Activated CD8-positive, alpha-beta memory T cell treated with anti-CD3 and anti-CD28 coated beads, Interleukin-2, amount 50 U/mL, for 1 hour (primary cell): Measurements from ENCODE around the gene KIF1A.
"Not testable (repeated sequence)": the region's sequence is repeated elsewhere in the genome, so short reads cannot be mapped to it uniquely, and the experiment has no call there.

Source experiments
- DNase-seq: peaks from one replicate; pipeline ENCODE4 v3.0.0-alpha.2; 2020; ENCODE audit errors: extremely low read depth

Gene KIF1A

DNA sequence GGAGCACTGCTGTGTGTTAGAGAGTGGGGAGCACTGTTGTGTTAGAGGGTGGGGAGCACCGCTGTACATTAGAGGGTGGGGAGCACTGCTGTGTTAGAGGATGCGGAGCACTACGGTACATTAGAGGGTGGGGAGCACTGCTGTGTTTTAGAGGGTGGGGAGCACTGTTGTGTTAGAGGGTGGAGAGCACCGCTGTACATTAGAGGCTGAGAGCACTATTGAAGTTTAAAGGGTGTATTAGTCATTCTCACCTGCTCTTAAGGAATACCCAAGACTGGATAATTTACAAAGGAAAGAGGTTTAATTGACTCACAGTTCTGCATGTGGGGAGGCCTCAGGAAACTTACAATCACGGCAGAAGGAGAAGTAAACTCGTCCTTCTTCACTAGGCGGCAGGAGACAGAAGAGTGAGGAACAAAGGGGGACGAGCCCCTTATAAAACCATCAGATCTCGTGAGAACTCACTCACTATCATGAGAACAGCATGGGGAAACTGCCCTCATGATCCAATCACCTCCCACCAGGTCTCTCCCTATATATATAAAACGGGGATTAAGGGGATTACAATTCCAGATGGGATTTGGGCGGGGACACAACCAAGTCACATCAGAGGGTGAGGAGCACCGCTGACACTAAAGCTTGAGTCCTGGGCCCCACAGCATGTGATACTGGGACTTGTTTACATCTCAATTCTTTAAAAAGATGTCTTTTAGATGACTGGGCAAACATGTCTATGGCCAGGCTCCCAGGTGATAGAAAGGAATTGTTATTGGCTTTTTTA lies 29.1 kb upstream of the KIF1A start:
- DNase-seq = no peak

DNA sequence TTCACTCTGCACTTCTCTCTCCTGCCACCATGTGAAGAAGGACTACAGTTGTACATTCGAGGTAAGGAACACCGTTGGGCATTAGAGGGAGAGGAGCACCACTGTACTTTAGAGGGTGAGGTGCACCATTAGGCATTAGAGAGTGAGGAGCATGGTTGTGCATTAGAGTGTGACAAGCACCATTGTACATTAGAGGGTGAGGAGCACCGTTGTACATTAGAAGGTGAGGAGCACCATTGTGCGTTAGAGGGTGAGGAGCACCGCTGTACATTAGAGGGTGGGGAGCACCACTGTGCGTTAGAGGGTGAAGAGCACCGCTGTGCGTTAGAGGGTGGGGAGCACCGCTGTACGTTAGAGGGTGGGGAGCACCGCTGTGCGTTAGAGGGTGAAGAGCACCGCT lies 27.8 kb upstream of the KIF1A start:
- DNase-seq = no peak

DNA sequence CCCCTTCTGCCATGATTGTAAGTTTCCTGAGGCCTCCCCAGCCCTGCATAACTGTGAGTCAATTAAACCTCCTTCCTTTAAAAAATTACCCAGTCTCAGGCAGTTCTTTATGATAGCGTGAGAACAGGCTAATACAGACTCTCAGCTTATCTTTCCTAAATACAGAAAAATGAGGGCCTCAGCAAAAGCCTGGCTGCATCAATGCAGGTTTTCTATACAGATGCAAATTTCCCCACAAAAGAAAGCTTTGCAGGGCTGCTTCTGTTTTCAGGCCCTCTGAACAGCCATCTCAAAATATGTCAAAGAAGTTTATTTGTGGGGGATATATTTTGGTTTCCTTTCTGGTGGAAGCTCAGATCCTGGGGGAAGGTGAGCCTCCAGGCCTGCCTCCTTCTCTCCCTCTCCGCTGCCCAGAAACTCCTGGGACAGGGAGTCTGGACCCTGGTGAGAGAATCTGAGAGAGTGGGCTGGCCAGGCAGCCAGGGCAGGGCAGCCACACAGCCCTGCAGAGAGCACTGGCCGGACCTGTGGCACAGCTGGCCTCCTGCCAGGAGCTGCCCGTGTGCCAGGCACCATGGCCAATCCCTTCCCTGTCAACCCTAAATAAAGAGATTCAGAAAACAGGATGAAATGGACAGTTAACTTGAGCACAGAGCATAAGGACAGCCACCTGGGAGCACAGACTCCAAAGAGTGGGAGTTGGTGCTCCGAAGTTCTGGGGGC lies 27.0 kb upstream of the KIF1A start:
- DNase-seq = no peak

DNA sequence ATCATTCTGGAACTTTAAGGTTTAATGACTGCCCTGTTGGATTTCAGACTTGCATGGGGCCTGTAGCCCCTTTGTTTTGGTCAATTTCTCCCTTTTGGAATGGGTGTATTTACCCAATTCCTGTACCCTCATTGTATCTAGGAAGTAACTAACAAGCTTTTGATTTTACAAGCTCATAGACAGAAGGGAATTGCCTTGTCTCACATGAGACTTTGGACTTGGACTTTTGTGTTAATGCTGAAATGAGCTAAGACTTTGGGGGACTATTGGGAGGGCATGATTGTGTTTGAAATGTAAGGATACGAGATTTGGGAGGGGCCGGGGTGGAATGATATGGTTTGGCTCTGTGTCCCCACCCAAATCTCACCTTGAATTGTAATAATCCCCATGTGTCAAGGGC lies 26.3 kb upstream of the KIF1A start:
- DNase-seq = not testable (repeated sequence)

DNA sequence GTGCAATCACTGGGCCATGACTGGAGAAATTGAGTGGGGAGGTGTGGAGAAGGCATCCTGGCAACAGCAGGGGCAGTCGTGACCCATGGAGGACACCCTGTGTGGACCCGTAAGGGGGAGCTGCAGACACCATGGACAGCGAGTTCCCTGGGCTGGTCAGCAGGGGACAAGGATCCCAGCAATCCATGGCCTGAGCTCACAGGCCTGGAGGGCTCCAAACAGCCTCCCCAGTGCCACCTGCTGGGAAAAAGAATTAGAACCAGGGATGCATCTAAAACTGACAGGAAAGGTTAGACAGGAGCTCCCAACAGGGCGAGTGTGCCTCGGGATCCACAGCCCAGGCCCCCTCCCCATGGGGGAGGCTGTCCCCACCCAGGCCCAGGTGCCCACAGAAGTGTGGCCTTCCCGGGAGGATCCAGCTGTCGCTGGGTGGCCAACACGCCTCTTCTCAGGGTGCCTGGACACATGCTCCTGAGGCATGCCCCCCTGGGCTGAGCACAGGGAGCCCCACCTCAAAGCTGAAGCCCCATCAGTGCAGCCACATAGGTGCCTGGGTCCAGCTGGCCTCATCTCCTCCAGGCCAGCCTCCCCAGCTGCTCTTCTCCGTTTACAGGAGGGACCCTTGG lies 20.5 kb upstream of the KIF1A start:
- DNase-seq = no peak

DNA sequence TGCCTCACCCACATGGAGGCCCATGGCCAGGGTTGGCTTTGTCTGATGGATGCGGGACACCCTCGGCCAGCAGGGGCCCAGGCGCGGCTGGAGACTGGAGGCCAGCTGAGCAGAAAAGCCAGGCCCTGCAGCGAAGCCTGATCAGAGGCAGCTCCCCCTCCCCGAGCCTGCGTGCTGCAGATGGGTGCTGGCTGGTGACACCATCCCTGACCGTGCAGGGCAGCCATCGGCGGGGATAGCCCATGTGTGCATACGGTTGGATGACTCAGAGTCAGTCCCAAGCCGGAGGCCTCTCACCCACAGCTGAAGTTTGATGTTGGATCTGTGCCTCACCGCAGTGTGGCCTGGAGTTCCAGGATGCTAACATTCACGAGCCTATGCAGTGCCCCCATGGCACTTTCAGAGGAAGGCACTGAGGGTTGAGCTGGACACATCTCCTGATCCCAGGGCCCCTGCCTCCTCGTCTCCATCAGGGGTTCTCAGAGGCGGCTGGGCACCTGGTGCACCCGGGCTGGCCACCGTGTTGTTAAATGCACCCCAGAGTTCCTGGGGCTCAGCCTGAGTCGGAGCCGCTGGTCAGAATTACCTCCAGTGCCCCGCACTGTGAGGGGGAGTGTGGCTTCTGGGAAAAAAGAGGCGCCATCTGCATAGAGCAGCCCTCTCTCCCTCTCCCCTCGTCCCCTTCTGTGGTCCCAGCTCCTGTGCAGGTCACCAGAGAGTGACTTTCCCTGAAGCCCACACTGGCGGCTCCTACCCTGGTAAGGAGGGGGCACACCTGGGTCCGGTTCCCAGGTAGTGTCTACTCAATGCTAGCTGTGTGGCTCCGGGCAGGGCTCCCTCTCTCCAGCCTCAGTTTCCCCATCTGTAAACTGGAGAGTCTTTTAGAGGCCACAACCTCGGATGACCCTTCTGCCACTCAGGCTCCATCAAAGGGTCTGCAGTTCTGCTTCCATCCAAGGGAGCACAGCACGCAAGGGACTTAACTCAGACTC lies 19.4 kb upstream of the KIF1A start:
- DNase-seq = no peak

DNA sequence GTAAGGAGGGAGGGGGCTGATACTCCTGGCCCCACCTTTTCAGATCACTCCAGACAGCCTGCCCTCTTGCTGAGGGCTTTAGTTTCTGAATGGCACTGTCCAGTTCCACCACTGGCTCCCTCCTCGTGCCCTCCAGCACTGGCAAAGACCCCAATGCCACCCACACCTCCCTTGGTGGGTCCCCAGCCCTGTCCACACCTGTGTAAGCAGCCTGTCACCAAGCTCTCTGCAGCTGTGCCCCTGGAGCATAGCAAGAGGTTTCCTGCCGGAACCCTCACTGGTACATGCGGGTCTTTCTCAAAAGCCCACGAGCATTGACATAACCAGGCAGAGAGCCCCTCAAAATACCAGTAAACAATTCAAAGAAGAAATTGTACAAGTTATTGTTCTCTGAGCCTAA lies 17.6 kb upstream of the KIF1A start:
- no peak for DNase-seq

DNA sequence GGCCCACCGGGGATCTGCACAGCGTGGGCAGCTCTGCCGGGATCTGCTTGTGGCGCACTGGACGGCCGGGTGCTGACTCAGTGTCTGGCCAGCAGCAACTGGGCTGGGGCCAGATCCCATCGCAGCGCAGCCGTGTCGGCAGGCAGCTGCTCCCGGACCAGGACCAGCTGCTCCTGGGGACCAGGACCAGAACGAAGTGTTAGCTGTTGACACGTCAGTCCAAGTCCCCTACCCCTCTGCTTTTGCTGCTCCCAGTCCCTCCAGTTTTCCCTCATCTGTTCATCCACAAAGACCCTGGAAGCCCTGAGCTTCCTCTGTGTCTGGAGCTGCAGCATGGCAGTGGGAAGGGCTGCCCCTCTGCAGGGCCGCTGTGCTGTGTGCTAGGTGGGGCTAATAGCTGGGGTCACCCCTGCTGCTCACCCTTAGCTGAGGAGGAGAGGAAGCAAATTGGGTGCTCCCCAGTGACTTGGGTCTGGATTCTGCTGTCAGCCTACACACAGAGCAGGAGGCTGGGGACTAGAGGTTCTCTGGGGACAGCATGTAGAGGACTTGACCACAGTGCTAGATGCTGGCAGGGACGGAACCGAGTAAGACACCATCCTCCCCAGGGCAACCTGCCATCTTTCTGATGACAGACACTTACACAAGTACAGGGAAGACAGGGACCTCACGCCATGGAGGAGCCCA lies 16.9 kb upstream of the KIF1A start:
- DNase-seq = no peak

DNA sequence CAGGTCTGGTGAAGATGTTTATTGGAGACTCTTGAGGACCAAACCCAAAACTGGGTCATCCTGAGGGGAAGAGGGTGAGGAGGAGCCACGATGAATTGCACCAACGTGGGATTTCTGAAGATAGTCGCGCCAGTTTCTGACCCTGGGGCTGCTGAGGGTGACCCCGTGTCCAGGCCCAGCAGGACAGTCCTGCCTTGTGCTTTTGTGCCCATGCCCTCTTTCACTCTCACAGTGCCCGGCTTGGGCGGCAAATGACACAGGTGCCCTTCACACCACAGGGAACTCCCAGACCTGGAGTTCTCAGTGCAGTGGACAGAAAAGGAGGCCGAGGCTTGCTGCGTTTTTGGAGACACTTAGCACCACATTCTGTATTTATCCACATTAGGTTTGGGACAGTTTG lies 15.5 kb upstream of the KIF1A start:
- DNase-seq = no peak

DNA sequence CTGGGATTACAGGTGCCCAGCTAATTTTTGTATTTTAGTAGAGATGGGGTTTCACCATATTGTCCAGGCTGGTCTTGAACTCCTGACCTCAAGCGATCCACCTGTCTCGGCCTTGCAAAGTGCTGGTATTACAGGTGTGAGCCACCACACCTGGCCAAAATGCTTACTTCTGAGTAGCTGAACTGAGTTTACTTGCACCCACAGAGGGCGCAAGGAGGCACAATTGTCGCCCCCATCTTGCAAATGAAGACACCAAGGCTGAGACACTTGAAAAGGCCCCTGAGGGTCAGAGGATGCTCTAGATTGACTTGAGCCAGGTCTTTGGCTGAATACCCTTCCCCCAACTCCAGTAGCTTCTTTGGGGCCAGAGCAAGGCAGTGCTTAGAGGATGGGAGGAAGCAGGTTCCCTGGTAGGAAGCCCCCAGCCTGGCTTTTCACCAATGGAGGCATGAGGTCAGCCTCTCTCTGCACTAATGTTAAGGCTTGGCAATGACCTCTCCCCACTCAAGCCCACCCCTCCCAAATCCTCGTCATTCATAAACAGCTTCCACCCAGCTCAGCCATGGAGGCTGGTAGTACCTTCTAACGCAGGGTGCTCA lies 14.5 kb upstream of the KIF1A start:
- DNase-seq = no peak

DNA sequence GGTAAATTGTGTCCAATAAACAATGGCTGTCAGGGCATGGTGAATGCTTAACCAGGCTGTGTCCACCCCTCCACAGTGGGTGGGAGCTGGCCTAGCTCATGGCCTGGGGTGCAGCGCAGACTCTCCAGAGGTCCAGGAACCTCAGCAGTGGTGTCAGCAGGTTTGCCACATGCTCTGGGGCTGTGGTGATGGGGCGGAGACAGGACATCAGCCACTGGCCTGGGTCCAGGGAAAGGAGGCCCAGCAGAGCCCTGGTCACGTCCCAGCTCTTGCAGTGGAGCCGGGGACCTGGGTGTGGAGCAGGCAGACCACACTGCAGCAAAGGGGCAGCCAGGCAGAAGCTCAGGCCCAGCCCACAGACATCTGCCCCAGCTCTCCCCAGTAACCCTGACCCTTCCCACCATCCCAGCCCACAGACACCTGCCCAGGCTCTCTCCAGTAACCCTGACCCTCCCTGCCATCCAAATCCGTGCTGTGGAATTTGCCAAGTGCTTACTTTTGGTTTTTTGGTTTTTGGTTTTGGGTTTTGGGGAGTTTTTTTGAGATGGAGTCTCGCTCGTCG lies 13.8 kb upstream of the KIF1A start:
- DNase-seq = no peak

DNA sequence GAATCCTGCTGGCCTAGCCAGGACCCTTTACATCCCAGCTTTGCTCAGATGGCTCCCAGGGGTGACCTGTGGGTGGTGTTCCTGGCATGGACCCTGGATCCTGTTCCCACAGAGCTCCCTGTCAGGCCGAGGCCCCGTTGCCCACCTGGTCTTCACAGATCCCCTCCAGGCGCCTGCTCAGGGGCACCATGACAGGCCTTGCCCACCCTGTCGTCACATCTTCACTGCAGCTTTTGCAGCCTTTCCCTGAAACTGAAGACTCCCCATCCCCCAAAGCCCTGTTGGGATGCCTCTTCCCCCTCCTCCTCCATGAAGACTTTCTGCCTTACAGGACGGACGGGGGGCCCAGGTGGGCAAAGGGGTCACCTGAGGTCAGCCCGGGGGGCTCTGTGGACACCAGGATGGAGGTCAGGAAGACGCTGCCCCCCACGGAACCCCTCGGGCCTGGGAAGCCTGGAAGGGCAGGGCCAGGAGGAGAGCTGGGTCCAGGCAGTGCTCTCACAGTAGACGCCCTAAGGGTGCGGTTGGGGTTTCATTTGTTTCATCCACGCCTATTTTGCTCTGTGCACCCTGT lies 13.0 kb upstream of the KIF1A start:
- no peak for DNase-seq

DNA sequence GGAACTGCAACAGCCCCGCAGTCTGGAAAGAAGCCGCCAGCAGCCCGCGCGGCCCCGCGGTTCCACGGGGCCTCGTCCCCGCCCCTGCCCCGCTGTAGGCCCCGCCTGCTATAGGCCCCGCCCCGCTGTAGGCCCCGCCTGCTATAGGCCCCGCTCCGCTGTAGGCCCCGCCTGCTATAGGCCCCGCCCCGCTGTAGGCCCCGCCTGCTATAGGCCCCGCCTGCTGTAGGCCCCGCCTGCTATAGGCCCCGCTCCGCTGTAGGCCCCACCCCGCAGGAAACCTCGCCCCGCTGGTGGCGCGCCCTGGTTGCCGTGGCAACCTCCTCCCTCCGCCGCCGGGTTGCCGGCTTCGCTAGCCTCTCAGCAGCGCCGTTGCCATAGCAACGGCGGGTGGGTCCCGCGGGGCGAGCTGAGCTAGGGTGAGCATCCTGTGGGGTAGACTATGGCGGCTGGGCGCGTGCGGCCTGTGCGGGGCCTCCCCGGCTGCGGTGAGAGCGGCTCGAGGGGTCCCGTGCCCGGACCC lies 12.2 kb upstream of the KIF1A start:
- peak; percentile 96 for DNase-seq

DNA sequence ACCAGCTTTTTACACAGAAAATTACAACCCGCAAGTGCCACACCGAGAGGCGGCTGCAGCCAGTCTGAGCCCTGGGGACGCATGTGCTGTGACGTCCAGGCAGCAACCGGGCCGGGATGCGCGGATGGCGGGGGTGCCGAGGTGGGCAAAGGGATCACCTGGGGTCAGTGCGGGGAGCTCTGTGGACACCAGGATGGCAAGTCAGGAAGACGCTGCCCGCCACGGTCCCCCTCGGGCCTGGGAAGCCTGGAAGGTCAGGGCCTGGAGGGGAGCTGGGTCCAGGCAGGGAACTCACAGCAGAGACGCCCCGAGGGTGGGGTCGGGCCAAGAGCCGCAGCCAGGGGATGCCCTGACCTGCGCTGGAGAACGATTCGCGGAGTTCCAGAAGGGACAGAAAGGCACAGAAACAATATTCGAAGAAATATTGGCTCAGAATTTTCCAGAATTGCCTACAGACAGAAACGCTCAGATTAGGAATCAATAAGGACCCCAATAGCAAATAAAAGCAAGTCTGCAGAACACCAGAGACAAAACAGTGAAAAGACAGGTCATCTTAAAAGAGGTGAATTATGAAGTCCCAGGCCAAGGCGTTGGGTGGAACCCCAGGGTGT lies 11.7 kb upstream of the KIF1A start:
- DNase-seq = no peak

DNA sequence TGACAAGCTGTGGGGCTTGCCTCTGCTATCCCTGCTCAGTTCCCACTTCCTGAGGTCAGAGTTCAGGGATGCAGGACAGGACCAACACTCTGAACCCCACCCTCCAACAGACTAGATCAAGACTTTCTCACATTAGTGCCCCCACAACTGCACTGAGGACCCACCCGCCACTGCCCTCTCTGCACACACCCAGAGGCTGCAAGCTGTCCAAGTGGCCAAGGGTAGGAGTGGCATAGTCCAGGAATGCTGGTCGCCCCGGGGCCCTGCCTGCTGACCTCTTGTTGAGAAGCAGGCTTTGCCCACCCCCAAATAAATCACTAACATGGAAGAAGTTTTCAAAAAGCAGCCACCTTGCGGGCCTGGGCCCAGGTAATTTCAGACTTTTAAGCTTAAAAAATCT lies 5.5 kb upstream of the KIF1A start:
- no peak for DNase-seq

DNA sequence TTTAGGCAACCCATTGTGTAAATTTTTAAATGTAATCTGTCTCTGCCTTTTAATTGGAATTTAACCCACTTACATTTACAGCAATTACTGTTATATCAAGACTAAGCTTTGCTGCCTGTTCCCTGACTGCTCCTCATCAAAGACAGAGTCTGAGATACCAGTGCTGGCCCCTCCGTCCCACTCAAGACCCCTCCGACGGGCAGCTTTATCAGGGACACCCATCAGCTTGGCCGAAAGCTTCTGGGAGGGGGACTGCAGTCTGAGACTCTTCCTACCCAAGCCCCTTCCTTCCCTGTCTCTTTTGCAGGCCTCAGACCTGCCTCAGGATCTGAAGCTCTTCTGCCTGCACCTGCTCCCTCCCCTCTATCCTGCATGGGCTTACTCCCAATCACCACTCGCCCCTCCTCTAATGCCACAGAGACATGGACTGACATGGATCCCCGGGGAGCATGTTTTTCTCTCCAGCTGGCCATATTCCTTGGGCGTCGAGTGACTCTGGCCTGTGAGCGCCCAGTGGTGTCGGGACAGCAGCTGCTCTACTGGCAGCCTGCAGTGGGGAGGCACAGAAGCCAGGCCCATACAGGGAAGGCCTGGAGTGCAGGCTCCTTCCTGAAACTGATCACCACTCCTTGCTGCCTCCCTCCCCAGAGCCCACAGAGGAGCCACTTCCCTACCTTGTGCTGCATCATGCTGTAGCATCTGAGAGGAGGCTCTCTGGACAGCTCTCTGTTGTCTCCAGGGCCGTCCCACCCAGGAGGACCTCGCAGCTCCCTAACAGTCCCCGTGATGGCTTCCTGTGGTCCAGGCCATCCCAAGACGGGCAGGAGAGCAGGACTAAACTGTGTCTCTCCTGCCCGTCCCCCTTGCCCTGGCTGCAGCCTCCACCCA lies 3.7 kb upstream of the KIF1A start:
- no peak for DNase-seq

DNA sequence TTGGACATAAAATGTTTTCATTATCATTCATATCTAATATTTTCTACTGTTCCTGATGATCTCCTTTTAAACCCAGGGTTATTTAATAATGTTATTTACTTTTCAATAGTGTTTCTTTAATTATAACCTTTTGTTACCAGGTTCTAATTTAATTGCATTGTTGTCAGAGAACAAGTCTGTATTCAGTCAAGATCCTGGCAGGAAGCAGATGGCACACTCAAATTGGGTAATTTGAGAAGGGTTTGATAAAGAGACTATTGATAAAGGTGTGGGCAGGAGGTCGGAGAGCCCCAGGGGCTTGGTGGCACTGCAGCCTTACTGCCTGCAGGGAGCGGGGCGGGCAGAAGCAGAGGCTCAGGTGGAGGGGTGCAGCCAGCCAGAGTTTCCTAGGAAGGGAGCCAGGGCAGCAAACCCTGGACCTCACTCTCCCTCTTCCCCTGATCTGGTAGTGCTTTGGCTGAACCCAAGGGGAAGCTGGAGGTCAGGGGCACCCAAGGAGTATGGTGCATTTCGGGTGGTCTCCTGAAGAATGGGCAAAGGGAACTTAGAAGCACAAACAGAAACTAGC lies 2.3 kb upstream of the KIF1A start:
- no peak for DNase-seq

DNA sequence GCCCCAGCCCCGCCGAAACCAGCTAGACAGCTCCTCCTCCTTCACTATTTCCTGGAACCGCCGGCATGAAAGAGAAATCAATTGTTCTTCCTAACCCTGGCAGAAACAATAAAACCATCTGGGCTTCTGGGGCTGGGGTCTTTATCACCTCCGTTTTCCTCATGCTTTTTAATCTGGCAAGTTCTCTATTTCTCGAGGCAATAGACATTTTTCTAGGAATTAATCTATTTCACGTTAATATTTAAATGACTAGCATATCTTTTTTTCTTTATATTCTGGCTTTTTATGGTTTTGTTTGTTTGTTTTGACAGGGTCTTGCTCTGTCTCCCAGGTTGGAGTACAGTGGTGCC lies 1.4 kb upstream of the KIF1A start:
- no peak for DNase-seq
